G401.6 (cell line): ENCODE results near the gene FAM135A.
A peak's percentile ranks its signal among the peaks of the same experiment; 100 is the strongest.
"Not testable (repeated sequence)": the region's sequence is repeated elsewhere in the genome, so short reads cannot be mapped to it uniquely, and the experiment has no call there.

ENCODE experiments used
- FAIRE-seq: peaks from 2 replicates; lab custom pipeline; 2012; peaks lifted over from hg19 to GRCh38; lab: Jason Lieb, UNC

Gene FAM135A

GRCh38 chr6:70547905-70548304, 134.6 kb downstream of the FAM135A start:
- FAIRE-seq = no peak

GRCh38 chr6:70549327-70549726, 136.0 kb downstream of the FAM135A start:
- FAIRE-seq = no peak

- FAIRE-seq = no peak
These were observed 138.3 kb downstream of the FAM135A start for GRCh38 chr6:70551566-70551965.

DNA sequence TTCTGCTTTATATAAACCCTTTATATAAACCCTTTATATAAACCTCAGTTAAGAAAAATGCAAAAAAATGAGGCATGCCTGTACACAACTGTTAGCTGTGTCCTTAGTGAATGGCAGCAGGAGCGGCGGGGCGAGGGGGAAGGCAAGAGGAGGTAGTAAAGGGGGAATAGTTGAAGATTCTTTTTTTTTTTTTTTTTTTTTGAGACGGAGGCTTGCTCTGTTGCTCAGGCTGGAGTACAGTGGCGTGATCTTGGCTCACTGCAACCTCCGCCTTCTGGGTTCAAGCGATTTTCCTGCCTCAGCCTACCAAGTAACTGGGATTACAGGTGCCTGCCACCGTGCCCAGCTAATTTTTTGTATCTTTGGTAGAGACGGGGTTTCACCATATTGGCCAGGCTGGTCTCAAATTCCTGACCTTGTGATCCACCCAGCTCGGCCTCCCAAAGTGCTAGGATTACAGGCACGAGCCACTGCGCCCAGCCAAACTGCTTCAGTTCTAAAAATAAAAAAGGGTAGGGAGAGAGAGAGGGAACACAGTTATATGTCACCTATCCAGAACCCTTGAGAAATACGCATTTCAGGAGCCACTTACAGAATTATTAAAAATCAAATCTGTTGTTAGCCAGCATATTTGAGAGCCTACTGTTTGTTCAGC, 139.1 kb downstream of the FAM135A start:
- FAIRE-seq = not testable (repeated sequence)

DNA sequence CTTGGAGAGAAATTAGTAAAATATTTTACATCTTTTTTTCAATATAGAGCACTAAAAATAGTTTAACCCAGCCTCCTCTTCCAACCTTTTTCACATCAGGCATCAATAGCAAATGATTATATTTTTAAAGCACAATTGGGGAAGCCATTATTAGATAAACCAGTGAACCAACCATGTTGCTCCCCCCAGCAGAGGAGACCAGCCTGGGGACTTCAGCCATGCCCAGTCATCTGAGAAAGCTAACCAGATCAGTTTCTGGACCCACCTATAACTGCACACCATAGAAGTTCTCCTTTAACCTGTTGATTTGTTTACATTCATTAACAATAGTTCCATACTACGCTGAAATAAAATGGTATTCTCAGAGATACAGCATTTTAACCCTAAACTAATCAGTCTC, 139.7 kb downstream of the FAM135A start:
- FAIRE-seq = no peak

DNA sequence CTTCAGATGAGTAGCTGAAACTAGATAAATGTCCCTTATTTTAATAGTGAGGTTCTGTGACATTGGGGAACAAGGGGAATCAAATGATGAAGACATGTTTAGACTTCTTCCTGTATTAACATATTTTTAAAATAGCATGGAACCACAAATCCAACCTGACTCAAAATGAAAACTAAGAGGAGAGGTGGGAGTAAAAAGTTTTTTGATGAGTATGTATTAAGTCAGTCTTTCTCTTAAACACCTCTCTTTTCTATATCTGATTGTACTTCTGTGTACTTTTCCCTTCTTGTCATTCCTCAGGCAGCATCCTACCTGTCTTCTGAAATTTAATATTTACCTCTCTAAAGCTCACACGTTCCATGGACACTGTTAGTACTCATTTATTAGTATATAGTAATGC, 144.7 kb downstream of the FAM135A start:
- FAIRE-seq = no peak

GRCh38 chr6:70562401-70562800, 149.1 kb downstream of the FAM135A start:
- not testable (repeated sequence) for FAIRE-seq

- FAIRE-seq = no peak
These were observed 150.2 kb downstream of the FAM135A start for GRCh38 chr6:70563530-70563929.

DNA sequence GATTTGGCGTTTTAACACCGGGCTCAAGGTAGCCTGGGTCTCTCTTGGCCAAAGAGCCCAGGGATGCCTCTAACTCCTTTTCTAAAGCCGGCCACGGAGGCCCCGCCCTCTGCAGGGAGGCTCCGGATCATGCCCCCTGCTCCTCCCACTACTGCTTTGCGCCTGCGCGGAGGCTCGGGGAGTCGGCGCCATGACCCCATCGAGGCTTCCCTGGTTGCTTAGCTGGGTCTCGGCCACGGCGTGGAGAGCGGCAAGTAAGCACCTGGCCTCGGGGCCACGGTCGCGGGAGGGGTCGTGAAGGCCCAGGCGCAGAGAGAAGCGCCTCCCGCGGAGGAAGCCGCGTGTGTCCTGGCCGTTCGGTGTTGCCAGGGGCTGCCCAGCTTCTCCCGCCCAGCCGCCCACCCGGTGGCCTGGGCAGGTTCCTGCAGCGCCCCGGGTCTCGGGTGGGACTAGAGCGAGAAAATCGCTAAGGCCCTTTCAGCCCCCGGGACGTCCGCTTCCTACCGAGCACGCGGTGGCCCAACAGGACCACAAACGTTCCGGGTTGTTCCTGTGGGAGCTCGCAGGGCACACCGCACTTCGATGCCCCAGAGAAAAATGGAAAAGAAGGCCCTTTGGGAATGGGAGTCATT, 153.6 kb downstream of the FAM135A start, which contains the start of gene SDHAF4:
Gene SDHAF4 (plus strand): TSS at position 180 of the 632 bp plus-strand sequence. CDS start 11 bp downstream, at position 191.
- FAIRE-seq = peak; percentile 87

- FAIRE-seq = no peak
These were observed 161.3 kb downstream of the FAM135A start for GRCh38 chr6:70574643-70575042.

DNA sequence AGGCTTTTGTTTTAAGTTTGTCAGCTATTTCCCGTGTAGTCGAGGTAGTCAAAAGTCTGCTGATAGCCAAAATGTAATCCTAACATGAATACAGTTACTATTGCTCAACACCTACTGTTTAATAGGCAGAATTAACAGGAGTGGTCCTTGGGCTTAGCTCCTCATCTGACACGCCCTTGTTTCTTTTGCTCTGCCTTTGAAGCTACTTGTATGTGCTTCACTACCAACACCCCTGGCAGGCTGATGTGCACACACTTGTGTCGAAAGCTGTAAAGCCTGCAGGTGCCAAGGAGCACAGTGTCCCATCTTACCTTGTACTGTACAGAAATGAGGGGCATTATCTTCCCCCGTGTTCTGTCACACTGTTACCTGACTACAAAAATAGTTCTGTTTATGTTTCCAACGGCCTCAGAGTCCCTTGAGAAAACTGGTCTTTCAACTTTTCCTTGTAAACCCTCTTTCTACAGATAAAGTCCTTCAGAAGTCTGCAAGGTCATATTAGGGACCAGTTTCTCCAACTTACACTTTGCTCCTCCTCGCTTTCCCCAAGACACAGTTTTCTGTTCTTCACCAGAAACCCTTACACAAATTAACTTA, 162.7 kb downstream of the FAM135A start:
- FAIRE-seq = no peak

- no peak for FAIRE-seq
These were observed 172.8 kb downstream of the FAM135A start for GRCh38 chr6:70586114-70586513.

GRCh38 chr6:70590400-70590799, 177.1 kb downstream of the FAM135A start:
- FAIRE-seq = no peak

GRCh38 chr6:70592391-70593117, 179.2 kb downstream of the FAM135A start:
- FAIRE-seq = no peak

DNA sequence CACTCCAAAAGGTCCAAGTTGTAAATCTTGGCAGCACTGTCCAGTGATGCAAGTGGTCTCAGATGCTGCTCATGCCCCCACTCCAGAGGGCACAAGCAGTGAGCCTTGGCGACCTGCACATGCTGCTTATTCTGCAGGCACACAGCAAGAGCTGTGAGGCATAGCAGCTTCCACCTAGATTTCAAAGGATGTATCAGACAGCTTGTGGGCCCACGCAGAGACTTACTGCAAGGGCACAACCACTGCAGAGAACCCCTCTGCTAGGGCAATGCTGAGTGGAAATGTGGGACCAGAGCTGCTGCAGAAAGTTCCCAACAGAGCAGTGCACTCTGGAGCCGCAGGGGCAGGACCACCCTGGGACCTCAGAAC, 179.8 kb downstream of the FAM135A start:
- no peak for FAIRE-seq

GRCh38 chr6:70599187-70599586, 185.9 kb downstream of the FAM135A start:
- FAIRE-seq = no peak

- no peak for FAIRE-seq
These were observed 187.7 kb downstream of the FAM135A start for GRCh38 chr6:70601014-70601413.

GRCh38 chr6:70604254-70604653, 190.9 kb downstream of the FAM135A start:
- no peak for FAIRE-seq

DNA sequence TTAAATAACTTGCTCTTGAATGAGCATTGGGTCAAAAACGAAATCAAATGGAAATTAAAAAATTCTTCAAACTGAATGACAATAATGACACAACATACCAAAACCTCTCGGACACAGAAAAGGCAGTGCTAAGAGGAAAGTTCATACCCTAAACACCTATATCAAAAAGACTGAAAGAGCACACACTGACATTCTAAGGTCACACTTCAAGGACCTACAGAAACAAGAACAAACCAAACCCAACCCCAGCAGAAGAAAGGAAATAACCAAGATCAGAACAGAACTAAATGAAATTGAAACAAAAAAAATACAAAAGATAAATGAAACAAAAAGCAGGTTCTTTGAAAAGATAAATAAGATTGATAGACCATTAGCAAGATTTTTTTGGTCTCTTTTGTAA, 194.1 kb downstream of the FAM135A start:
- peak; percentile 72 for FAIRE-seq

- not testable (repeated sequence) for FAIRE-seq
These were observed 195.9 kb downstream of the FAM135A start for GRCh38 chr6:70609181-70609580.
